ENCODE measurements around the gene ZNF79. TPM values are rescaled to one million over a fixed set of nuclear protein-coding genes. Genes with fewer than 3 reads are reported as not detected.

The ZNF79 gene
- total RNA-seq, 4 donors from 2014 or later: 4.8 to 10.7 (median 8.1) TPM

DNA sequence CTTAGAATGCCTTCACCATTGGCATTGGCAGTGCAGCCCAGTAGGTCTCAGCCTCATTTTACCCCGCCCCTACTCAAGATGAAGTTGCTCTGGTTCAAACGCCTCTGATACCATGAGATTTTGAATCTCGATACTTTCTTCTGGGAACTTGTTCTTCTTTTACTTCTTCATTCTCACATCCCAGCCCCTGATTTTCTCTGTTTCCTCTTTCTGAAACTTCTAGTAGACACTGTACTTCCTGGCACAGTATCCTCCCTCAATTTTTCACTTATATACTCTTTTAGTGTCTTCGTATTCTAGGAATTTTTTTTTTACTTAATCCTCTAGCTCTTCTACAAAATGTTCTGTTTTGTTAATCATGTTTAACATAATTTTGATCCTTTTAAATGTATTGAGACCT, 13.1 kb upstream of the ZNF79 start:
- Histone ChIP-seq H3K4me3 (no peak overlapping the region), H3K9me3 (no peaks in the 10 kb centered on the region), H3K27me3 (no peaks in the 10 kb centered on the region), H3K4me1 (peaks cover 6% of the 10 kb centered on the region), H3K27ac (no peak overlapping the region), H3K36me3 (peaks cover 6% of the 10 kb centered on the region)
- DNase-seq (ENCODE audit: low spot score in 2 of 2): no peak
- no peak for TF ChIP-seq CTCF (IDR thresholded peaks at IDR 0.05)
- no peak for TF ChIP-seq EP300 (IDR thresholded peaks at IDR 0.05)
- TF ChIP-seq POLR2AphosphoS5 (IDR thresholded peaks at IDR 0.05): no peak
- TF ChIP-seq POLR2A (IDR thresholded peaks at IDR 0.05): no peak
- WGBS: 80% methylated on average over 4 of the region's 4 CpGs

DNA sequence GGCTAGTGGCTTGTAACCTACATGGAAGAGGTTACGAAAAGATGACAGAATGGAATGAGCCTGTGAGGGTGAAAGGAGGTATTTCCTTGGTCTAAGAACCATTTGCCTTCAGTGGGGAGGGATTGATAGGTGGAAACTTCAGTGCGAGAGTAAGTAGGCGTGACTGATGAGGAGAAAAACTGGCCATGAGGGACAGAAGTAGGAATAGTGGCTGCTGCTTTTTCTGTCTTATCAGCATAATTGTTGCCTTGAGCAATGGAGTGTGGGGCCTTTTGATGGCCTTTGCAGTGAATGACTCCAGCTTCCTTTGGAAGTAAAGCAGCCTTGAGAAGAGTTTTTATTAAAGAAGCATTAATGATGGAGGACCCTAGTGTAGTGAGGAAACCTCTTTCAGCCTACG, 9.0 kb upstream of the ZNF79 start:
- no peaks in the 10 kb centered on the region for H3K36me3 ChIP-seq
- 72% methylated on average over 4 of the region's 4 CpGs for WGBS
- H3K4me1 ChIP-seq: peaks cover 22% of the 10 kb centered on the region
- TF ChIP-seq POLR2AphosphoS5 (IDR thresholded peaks at IDR 0.05) (no peak), POLR2A (IDR thresholded peaks at IDR 0.05) (no peak)
- H3K4me3 ChIP-seq: no peak overlapping the region
- no peaks in the 10 kb centered on the region for H3K27me3 ChIP-seq
- no peak for DNase-seq (ENCODE audit: low spot score in 2 of 2)
- H3K9me3 ChIP-seq: no peaks in the 10 kb centered on the region
- H3K27ac ChIP-seq: no peak overlapping the region

- TF ChIP-seq CTCF (IDR thresholded peaks at IDR 0.05): no peak
- no peak for TF ChIP-seq POLR2A (IDR thresholded peaks at IDR 0.05)
- no peak for TF ChIP-seq POLR2AphosphoS5 (IDR thresholded peaks at IDR 0.05)
- TF ChIP-seq EP300 (IDR thresholded peaks at IDR 0.05): no peak
- DNase-seq (ENCODE audit: low spot score in 2 of 2): no peak
- Histone ChIP-seq H3K36me3 (no peaks in the 10 kb centered on the region), H3K4me3 (no peak overlapping the region), H3K9me3 (no peaks in the 10 kb centered on the region), H3K27me3 (no peaks in the 10 kb centered on the region), H3K27ac (no peak overlapping the region), H3K4me1 (peaks cover 22% of the 10 kb centered on the region)
- 46% methylated on average over 1 of the region's 1 CpG for WGBS
Measured at GRCh38 chr9:127415657-127416056, 8.5 kb upstream of the ZNF79 start.

DNA sequence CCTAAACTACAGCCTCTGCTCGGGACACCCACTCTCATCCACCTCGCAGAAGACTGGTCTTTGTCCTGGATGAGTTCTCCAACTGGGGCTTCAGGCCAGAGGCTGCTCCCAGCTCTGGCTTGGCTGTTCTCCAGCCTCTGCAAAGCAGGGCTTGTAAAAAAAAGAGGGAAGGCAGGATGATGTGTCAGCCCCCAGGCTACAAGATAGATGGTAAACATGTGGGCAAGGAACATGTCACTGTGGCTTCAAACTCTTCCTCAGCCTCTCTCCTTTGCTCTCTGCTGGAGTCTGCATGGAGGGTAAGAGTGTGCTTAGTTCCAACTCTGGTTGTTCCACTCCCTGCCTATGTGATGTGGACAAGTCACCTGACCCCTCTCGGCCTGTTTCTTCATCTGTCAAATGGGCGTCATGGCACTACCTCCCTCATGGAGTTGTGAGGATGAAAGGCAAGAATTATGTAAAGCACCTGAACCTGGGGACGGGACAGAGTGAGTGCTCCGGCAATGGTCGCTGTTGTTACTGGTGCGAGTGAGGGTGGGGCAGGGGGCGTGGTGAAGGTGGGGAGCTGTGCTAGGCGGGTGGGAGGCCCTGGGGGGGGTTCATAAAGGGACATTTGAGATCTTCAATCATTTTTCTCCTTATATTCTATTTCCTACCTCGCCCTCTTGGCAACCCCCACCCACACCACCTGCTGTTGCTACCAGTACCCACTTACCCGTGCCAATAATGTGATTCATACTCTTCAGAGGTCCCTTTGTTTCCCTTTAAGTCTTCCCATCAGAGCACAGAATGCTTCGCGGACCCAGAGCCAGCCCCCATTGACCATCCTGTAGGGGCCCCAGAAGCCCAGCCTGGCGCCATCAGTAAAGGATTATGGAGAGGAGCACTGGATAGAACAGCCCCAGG, 6.8 kb upstream of the ZNF79 start:
- Histone ChIP-seq H3K27me3 (no peaks in the 10 kb centered on the region), H3K9me3 (no peaks in the 10 kb centered on the region), H3K36me3 (no peaks in the 10 kb centered on the region), H3K27ac (peak overlapping the region; percentile 45), H3K4me3 (peak overlapping the region; percentile 3), H3K4me1 (peaks cover 24% of the 10 kb centered on the region)
- 41% methylated on average over 14 of the region's 15 CpGs for WGBS
- no peak for TF ChIP-seq EP300 (IDR thresholded peaks at IDR 0.05)
- no peak for TF ChIP-seq POLR2A (IDR thresholded peaks at IDR 0.05)
- no peak for TF ChIP-seq CTCF (IDR thresholded peaks at IDR 0.05)
- no peak for TF ChIP-seq POLR2AphosphoS5 (IDR thresholded peaks at IDR 0.05)
- no peak for DNase-seq (ENCODE audit: low spot score in 2 of 2)

DNA sequence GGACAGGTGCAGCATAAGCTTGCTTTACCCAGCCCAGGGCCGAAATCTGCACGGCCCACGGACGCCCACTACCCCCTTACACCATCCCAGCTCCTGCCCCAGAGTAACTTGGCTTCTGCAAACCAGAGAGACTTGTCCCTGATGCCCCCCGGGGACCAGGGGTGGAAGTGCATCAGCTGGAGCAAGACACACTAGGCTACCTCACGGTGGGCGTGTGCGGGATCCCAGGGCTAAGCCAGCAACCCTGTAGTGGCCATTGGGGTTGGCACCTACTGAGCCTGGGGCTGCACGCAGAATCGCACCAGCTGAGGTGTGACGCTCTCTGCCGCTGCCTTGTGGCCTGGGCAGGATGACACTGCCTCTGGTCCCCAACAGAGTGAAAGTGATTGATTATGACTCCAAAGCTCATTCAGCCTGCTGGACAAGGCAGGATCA, 6.1 kb upstream of the ZNF79 start:
- Histone ChIP-seq H3K36me3 (no peaks in the 10 kb centered on the region), H3K9me3 (no peaks in the 10 kb centered on the region), H3K4me3 (peak overlapping the region; percentile 3), H3K4me1 (peaks cover 30% of the 10 kb centered on the region), H3K27ac (peak overlapping the region; percentile 45), H3K27me3 (no peaks in the 10 kb centered on the region)
- 53% methylated on average over 10 of the region's 12 CpGs for WGBS
- TF ChIP-seq CTCF (IDR thresholded peaks at IDR 0.05) (peak in 1 of 2 donors; percentile 17), POLR2A (IDR thresholded peaks at IDR 0.05) (no peak)
- DNase-seq (ENCODE audit: low spot score in 2 of 2): no peak

All from suprapubic skin (tissue), 4 donors.